GM21423 (cell line): ENCODE measurements around the gene SHMT2.
"Not testable (repeated sequence)": the region's sequence is repeated elsewhere in the genome, so short reads cannot be mapped to it uniquely, and the experiment has no call there.

Experiments used
- ATAC-seq: cut with Tn5 transposase; IDR thresholded peaks from one replicate; pipeline ENCODE4 v1.9.1; 2021; ENCODE audit warnings: mild to moderate bottlenecking, moderate library complexity; ENCODE audit not compliant: unreplicated experiment

The SHMT2 gene

DNA sequence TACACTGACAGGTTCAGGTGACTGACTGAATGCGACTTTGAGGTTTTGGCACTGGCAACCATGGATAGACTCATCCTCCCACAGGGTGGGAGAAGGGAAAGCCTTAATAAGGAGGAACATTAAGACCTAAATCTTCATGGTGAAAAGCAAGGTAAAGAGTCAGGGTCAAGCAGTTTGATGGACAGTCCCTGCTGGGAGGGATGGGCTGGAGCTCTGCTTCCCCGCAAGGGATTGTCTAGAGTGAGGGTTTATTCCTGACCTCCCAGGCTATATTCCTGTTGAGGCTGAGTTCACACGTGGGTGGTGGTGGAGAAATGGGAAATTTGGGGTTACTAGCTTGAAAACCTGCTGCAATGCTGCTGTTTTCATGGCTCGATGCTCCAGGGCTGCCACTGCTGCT lies 30.9 kb downstream of the SHMT2 start:
- ATAC-seq, result no peak

DNA sequence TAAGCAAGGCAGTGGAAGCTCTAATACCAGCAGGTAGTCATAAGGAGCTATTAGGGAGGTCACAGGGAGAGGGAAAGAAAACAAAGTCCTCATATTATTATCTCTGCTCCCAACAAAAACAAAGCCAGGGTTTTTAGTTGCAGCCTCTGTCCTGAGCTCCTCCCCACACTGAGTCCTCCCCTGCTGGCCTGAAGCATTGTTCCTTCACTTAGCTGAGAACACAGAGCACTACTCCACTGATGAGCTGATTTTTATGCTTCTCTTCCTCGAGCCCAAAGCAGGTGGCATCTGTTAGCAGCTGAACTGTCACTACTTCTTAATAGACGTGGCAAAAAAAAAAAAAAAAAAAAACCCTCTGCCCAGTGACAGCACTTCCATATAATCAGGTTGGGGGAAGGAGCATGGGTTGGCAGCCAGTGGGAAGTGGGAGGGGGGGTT lies 31.9 kb downstream of the SHMT2 start:
- no peak for ATAC-seq

DNA sequence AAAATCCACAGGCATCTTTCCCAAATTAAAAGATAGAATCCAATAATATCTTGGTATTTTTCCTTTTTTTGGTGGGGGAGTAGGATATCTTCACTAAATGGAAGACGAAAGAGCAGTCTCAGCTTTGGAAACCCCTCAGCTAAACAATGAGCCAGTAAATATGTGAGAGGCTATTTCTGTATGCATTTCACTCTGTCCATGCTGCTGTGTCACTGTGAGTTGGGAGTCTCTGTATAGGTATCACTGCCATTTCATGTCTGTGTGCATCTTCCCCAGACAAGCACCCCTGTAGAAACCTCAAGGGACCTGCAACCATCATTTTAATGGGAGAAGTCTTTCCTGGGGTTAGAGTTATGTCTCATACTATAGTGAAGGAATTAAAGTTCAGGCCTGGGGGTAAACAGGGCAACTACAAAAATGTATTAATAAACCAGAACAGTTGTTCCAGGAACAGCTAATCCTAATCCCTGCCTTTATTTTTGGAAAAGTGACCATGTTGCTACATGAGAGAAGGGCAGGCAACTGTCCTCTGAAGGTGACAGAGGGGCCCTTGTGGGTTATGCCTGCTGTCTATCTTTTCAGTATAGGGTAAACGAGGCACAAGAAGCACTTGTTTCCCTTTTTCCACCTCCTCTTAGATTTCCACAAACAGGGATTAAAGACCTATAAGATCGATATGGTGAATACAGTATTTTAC lies 32.8 kb downstream of the SHMT2 start:
- ATAC-seq, result no peak

DNA sequence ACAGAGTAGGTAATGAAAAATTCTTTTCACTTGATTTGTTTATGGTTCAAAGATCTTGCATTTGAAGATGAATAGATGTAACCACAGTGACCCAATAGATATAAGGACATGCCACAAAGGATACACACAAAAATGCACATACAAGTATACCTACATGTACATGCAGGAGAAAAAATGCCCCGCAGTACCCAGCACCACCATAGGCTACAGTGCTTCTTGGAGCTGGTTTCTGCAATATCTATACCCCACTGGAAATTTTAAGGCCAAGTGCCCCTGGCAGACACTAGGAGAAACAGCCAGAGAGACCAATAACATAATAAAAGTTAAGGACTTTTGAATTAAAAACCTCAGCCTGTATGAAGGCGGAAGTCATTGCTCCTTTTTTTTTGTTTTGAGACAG lies 33.6 kb downstream of the SHMT2 start:
- ATAC-seq, result no peak

DNA sequence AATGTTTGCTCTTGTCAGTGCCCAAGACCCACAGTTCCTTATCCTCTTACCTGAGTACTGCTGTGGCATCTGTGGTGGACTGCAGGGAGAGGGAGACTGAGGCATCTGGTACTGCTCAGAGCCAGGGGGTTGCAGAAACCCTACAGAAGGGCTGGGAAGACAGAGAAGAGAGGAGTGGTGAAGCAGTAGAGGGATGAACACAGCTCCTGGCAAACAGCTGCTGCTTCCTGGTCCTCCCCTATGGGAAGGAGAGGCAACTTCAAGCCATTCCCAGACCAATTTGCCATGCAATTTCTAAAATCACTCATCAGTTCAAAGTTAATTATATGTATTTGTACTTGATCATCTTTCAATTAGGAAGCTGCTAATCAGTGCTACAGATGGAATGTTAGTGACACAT lies 37.2 kb downstream of the SHMT2 start:
- ATAC-seq, result no peak

DNA sequence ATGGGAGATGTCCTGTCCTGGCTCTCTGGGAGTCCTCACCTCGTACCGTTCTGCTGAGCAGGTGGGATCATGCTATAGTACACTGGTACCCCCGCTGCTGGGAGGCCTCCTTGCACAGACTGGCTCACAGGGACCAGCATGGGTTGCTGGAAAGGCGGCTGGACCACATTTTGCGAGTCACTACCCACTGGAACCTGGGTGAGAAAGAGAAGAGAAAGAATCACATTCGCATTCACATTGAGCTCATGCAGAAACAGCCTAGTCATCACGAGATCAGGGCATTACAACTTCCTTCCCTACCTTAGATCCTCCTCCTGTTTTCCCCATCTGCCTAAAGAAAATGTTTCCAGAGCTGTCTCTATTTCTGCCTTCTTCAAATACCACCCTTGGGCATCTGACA lies 38.8 kb downstream of the SHMT2 start:
- no peak for ATAC-seq

DNA sequence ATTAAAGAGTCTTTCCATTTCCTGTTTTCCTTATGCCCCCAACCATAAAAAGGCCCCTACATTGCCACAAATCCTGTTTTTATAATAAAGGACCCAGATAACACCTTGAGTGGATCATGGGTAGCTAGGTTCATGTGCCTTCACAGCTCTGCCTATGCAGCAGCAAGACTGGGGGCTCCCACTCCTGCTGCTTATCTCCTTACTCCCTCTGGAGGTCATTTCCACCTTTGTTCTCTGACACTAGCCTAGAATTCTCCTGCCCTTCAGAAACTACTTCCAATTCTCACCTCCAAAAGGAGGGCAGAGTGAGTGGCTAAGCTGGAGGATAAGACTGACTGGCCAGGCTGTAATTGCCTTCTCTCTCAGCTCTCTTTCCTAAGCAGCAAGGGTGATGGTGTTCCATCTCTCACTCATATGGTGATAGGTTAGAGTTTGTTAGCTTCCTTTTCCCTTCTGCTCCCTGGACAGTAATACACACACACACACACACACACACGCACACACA lies 41.5 kb downstream of the SHMT2 start:
- no peak for ATAC-seq

DNA sequence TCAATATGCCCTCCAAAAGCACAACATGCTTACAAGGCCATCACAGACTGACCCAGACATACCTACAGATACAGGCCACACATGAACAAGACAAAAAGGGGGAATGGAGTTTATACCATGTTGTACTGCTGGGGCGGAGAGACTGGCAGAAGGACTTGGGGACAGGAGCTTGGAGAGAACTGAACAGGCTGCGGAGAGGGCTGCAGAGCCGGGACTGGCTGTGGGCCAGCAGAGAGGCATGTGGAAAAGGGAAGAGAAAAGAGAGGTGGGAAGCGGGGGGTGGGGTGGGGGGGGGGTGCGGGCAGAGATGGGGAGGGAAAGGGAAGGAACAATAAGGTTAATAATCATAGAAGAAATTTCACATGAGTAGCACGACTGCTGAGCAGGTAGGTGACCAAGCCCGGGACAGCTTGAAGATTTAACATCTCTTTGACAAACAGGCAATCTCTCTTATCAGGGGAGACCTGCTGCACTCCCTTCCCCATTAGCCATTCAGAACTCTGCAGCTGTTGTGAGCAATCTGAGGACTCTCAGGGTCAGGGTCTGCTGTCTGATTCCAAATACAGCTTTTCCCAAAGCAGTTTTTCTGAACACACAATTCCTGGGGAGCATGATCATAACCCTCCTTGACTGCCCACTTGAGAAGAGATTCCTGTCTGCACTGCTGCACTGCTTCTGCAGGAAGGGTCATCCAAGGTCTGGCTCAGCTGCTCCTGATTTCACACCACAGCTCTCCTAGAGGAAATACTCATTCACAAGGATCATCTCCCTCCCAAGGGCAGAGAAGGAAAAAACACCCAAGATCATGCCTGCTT lies 43.0 kb downstream of the SHMT2 start:
- ATAC-seq, result no peak

DNA sequence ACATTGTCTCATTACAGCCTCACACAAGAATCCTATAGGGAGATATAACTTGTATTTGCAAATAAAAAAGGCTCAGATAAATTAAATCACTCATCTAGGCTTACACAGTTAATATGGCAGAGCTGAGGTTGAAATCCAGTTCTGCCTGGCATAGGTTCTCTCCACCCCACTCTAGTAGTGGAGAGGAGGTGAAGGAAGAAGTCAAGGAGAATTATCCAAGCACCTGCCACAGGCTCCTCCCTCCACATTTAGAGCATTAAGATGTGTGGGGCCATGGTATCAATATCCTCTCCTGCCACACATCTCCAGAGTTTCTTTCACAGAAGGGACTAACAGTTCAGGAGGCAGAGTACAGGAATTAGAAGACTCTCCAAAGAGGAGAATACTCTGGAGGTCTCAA lies 44.0 kb downstream of the SHMT2 start:
- ATAC-seq, result no peak

DNA sequence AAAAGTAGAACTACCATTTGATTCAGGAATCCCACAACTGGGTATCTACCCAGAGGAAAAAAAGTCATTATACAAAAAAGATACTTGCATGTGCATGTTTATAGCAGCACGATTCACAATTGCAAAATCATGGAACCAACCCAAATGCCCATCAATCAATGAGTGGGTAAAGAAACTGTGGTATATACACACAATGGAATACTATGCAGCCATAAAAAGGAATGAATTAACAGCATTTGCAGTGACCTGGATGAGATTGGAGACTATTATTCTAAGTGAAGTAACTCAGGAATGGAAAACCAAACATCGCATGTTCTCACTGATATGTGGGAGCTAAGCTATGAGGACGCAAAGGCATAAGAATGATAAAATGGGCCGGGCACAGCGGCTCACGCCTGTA lies 46.7 kb downstream of the SHMT2 start:
- not testable (repeated sequence) for ATAC-seq

DNA sequence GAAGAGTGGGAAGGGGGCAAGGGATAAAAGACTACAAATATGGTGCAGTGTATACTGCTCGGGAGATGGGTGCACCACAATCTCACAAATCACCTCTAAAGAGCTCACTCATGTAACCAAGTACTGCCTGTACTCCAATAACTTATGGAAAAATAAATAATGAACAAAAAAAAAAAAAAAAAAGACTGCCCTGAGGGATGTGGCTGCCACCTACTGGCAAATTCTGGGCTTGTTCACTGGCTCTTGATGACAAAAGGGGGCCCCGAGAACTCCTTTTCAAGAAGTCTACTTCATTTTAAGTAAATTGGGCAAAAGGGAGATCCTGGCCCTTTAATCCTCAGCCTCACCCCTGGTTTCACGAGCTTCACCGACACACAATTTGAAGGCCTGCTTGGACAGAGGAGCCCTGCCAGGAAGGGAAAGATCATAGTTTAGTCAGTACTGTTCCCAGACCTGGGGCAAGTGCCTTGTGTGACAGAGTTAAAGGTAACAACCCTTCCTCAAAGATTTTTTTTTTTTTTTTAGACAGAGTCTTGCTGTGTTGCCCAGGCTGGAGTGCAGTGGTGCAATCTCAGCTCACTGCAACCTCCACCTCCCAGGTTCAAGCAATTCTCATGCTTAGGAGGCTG lies 47.5 kb downstream of the SHMT2 start:
- ATAC-seq, result no peak

DNA sequence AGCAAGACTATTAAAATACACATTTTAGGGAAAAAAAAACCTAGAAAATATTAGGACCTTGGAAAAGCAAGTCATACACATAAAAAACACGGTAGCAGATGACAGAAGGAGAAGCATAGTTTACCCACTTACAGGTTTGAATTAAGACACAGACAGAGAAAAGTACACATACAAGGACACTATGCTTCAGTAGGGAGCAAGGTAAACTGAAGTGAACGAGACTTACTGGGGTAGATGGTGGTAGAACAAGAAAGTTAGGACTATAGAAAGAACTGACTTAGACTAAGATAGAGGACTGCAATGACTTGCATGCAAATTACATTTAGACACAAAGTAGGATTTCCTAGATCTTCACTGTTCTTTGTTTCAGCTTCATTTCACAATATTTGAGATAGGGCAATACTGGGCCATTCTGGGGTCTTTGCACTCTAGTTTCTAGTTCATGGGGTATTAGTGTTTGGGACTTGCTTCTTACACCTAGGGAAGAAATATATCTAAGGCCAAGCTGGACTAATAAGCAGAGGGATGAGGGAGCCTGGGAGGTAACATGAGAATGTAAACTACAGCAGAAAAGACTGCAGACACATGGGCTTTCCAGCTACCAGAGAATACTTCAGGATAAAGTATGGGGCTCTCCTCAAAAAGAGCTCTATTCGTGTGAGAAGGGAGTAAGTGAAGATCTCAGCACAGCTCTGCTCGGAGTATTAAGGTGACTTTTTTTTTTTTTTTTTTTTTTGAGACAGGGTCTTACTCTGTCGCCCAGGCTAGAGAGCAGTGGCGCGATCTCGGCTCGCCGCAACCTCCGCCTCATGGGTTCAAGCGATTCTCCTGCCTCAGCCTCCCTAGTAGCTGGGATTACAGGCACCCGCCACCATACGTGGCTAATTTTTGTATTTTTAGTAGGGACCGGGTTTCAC lies 49.2 kb downstream of the SHMT2 start:
- ATAC-seq, result no peak

DNA sequence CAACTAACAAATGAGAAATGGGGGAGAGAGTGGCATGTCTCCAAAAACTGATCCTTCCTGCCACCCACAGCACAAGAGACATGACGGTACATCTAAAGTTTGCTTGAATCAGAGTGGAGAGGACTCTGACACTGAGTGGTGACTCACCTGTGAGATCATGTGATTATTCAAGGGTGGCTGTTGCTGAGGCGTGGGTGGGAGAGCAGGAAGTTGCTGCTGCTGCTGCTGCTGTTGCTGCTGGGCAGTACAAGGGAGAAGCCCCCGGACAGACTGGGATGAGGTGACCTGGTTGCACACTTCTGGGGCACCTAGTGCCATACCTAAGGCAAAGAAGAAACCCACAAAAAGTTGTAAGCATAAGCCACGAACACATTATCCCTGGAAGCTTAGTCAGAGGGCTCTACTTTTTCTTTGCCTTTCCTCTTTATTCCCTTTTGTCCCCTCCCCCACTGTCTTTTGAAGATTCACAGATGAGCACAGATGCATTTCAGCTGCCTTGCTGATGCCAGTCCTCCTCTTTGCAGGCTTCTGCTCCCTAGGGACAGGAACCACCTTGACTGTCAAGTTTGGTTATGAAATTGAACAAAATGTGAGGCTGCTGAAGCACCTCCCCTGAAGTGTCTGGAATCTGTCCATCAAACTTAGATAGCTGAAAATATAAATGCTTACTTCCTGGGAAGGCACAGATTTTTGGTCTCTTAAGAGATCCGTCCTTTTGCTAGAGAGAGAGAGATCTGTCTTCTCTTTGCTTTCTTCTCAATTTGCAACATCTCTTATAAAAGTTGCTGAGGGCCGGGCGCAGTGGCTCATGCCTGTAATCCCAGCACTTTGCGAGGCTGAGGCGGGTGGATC lies 50.9 kb downstream of the SHMT2 start:
- ATAC-seq, result peak; percentile 91

DNA sequence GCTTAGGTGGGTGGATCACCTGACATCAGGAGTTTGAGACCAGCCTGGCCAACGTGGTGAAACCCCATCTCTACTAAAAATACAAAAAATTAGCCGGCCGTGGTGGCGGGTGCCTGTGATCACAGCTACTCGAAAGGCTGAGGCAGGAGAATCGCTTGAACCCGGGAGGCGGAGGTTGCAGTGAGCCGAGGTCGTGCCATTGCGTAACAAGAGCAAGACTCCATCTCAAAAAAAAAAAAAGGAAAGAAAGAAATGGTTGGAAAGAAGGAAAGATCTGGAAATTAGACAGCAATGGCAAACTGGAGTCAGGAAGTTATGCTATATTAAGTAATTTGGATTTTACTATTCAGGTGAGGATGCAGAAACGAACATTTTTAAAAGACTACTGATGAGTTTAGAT lies 52.6 kb downstream of the SHMT2 start:
- not testable (repeated sequence) for ATAC-seq
